Measurements from ENCODE around the gene FOSL2. TPM values are rescaled to one million over a fixed set of nuclear protein-coding genes. Genes with fewer than 3 reads are reported as not detected.

FOSL2 gene
- total RNA-seq, 2 experiments from 2014 or later, result 114 to 119 TPM

- no peak for ATAC-seq
- H3K9me3 Mint-ChIP-seq, result peaks cover 15% of the 10 kb centered on the region
- CTCF ChIA-PET, result interaction anchor here (3.4 kb wide), 1 partner anchor 8 kb away, joined by 14 read pairs; no protein-coding TSS in a partner anchor
- POLR2A ChIA-PET, result interaction anchor here (0.6 kb wide), 1 partner anchor 93 kb away, joined by 3 read pairs; no protein-coding TSS in a partner anchor
- DNase-seq, result no peak
- H3K27me3 Mint-ChIP-seq, result peaks cover 10% of the 10 kb centered on the region
- intact Hi-C loops (cut with micrococcal nuclease), result no loop called here
- H3K36me3 Mint-ChIP-seq (ENCODE audit: low read depth), result peaks cover 6% of the 10 kb centered on the region
- H3K27ac Mint-ChIP-seq, result no peak overlapping the region
- TF ChIP-seq CTCF (IDR thresholded peaks at IDR 0.05), result no peak
- H3K4me3 Mint-ChIP-seq, result no peak overlapping the region
- peaks cover 23% of the 10 kb centered on the region for H3K4me1 Mint-ChIP-seq (ENCODE audit: low read depth)
Measured at GRCh38 chr2:28461056-28461455, 68.4 kb downstream of the FOSL2 start.

GRCh38 chr2:28462122-28462521 lies 69.5 kb downstream of the FOSL2 start:
- no peak for ATAC-seq
- Mint-ChIP-seq H3K27ac (no peak overlapping the region), H3K4me1 (ENCODE audit: low read depth) (peaks cover 24% of the 10 kb centered on the region), H3K9me3 (peaks cover 15% of the 10 kb centered on the region), H3K27me3 (peaks cover 10% of the 10 kb centered on the region), H3K4me3 (no peak overlapping the region), H3K36me3 (ENCODE audit: low read depth) (peaks cover 6% of the 10 kb centered on the region)
- ChIA-PET CTCF (interaction anchor here (0.8 to 3.4 kb wide), 2 partner anchors 9 to 781 kb away, joined by 3 to 14 read pairs; no protein-coding TSS in a partner anchor), POLR2A (no interaction called here)
- TF ChIP-seq CTCF (IDR thresholded peaks at IDR 0.05), result no peak
- intact Hi-C loops (cut with micrococcal nuclease), result no loop called here
- no peak for DNase-seq

- Mint-ChIP-seq H3K4me1 (ENCODE audit: low read depth) (peaks cover 24% of the 10 kb centered on the region), H3K36me3 (ENCODE audit: low read depth) (peaks cover 6% of the 10 kb centered on the region), H3K9me3 (peaks cover 15% of the 10 kb centered on the region), H3K27ac (no peak overlapping the region), H3K27me3 (peaks cover 10% of the 10 kb centered on the region), H3K4me3 (no peak overlapping the region)
- DNase-seq, result no peak
- POLR2A ChIA-PET, result interaction anchor here (1.2 kb wide), 1 partner anchor 15 kb away, joined by 3 read pairs; no protein-coding TSS in a partner anchor
- intact Hi-C loops (cut with micrococcal nuclease), result no loop called here
- CTCF ChIA-PET, result interaction anchor here (0.8 to 3.4 kb wide), 2 partner anchors 11 to 782 kb away, joined by 3 to 14 read pairs; no protein-coding TSS in a partner anchor
- no peak for TF ChIP-seq CTCF (IDR thresholded peaks at IDR 0.05)
- ATAC-seq, result no peak
Measured at GRCh38 chr2:28463211-28463816, 70.7 kb downstream of the FOSL2 start.

GRCh38 chr2:28463893-28464292 lies 71.2 kb downstream of the FOSL2 start:
- Mint-ChIP-seq H3K27me3 (peaks cover 14% of the 10 kb centered on the region), H3K9me3 (peaks cover 15% of the 10 kb centered on the region), H3K4me1 (ENCODE audit: low read depth) (peaks cover 24% of the 10 kb centered on the region), H3K4me3 (no peak overlapping the region), H3K27ac (no peak overlapping the region), H3K36me3 (ENCODE audit: low read depth) (peaks cover 6% of the 10 kb centered on the region)
- POLR2A ChIA-PET, result interaction anchor here (1.2 kb wide), 1 partner anchor 15 kb away, joined by 3 read pairs; no protein-coding TSS in a partner anchor
- TF ChIP-seq CTCF (IDR thresholded peaks at IDR 0.05), result no peak
- ATAC-seq (no peak), DNase-seq (no peak)
- intact Hi-C loops (cut with micrococcal nuclease), result no loop called here
- CTCF ChIA-PET, result interaction anchor here (3.4 kb wide), 1 partner anchor 11 kb away, joined by 14 read pairs; no protein-coding TSS in a partner anchor
